GM19099 (cell line): ENCODE measurements around the gene DDOST.

Experiments used
- POLR2A ChIP-seq: IDR thresholded peaks from 3 replicates; pipeline ENCODE4 v1.6.1; 2011; ENCODE audit warnings: low read depth; ENCODE audit not compliant: insufficient read length; ENCODE audit errors: extremely low read depth

The DDOST gene

DNA sequence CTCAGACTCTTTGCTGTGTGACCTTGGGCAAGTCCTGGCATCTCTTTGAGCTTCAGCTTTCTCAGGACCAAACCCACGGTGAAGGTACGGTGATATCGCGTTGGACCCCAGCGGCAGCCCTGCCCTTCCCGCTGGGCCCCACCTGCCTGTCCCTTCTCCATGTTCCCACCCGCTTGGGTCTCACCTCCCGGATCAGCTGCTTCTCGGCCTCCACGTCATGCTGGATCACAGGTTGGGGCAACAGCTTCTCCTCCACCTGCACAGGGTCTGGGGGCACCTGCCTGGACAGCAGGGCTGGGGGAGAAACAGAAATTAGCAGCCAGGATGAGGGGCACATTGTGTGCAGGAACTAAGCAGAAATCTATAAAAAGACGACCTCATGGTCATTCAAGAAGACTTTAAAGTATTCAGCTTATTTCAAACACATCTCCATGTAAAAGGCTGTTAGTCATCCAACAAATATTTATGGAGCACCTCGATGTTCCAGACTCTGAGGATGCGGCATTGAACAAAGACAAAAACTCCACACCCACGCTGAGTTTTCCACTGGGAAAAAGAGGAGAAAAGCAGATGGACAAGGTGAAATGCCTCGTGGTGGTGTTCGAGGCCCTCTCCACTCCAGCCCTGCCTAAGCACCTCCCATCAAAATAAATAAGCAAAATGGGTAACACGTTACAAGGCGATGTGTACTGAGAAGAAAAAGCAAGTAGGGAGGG lies 37.2 kb upstream of the DDOST start:
- no peak for TF ChIP-seq POLR2A

DNA sequence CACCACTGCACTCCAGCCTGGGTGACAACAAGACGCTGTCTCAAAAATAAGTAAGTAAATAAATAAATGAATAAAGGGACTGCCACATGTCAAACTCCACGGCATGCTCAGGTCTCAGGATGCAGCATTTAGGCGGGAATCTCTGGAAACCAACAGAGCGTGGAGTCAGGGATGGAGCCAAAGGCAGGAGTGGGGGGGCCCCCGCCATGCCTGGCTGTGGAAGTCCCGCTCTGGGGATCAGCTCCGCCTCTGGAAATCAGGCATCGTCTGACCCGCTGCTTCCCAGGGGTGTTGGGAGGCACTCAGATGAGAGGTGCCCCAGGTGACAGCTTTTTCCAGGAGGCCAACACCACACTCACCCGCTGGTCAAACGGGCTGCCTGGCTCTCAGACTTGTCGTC lies 36.4 kb upstream of the DDOST start:
- no peak for TF ChIP-seq POLR2A

DNA sequence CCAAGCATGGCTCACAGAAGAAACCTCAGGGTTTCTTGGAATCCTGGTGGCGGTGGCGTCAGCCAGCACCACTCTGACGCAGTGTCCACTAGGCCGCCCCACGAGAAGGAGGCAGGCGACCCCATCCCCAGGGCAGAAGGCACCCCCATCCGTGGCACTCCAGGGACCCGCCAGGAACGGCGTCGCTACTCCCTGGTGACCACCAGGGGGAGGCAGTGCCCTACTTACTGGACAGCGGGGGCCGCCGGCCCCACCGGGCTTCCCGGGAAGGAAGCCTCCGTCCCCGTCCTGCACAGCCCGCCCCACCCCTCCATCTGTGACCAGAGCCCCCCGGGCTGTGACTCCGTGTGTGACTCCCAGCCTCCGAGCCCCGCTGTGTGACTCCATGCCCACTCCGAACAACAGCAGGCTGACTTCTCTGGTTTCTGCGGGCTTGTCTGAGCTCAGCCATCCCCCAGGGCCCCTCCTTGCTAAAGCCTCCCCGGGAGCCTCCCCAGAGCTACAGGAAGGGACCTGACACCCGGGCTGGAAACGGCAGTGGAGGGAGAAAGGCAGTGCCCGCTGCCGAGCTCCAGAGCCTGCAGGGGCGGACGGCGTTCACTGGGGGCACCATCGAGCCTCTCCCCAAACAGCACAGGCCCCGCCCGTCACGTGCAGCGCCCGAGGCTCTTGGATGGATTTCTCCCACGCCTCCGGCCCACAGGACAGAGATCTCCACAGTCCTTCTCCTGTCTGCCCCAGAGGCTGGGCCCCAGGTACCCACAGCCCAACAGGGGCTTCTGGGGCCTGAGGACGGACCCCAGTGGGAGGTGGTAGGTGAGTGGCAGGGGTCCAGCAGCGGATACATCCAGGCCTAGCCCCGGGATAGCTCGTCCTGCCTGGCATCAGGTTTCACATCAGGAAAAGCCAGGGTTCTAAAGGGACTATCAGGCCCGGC lies 35.5 kb upstream of the DDOST start:
- TF ChIP-seq POLR2A: no peak

DNA sequence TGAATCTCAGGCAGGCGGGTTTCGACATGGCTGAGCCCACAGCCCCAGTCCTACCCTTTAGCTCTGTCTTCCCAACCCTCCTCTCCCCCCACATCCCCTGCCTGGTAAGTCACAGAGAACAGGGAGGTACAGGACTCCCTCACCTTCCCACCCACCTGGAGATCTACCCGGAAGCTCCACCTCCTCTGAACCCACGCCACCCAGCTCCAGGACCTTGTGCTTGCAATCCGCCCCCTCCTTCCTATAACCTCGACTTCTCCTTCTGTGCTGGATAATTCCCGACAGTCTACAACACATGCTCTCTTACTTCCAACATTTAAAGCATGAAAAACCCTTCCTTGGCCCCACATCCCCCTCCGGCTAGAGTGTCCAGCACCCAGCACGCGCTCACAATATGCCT lies 34.3 kb upstream of the DDOST start:
- no peak for TF ChIP-seq POLR2A

DNA sequence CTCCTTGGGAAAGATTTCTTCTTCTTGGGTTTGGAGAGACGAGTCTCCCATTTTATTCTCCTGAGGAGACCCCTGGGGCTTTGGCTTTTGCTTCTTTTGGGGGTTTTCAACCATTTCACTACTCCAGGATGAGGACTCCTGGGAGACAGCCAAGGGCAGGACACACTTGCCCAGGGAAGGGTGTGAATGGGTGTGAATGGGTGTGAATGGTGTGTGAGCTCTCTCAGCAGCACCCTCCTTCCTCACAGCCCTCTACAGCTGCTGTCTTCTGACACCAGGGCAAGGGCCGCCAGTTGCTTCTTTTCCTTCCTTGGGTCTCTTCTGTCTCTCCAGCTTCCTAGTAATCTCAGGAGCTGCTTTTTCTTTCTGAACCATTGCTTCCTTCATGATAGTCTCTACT lies 32.5 kb upstream of the DDOST start:
- no peak for TF ChIP-seq POLR2A

DNA sequence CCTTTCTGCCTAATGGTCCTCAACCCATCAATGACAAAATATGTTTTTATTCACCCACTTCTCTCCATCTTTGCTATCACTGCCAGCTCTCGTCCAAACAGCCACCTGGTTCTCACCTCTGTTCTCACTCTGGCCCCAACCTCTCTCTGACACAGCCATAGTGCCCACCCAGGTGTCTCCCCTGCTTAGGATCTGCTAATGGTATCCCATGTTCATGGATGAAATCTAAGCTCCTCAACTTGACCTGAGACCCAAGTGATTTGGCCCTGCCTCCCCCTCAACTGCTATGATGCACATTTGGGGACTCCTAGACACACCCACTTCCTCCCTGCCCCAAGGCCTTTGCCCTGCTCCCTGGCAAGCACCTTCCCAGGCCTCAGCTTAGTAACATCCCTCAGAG lies 30.7 kb upstream of the DDOST start:
- no peak for TF ChIP-seq POLR2A

DNA sequence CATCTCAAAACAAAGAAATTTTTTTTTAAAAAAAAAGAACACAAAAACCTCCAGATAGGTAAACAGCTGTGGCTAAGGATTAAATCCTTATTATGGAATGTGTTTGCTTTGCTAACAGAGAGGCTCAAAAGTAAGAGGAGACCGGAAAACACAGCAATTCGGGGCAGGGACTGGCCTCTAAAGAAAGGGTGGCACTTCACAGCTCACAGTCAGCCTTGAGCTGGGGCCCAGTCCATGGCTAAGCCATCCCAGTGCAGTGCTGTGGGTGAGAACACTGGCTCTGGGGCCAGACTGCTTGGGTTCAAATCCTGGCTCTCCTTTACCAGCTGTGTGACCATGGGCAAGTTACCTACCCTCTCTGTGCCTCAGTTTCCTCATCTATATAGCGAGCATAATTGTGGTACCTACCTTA lies 28.5 kb upstream of the DDOST start:
- no peak for TF ChIP-seq POLR2A

DNA sequence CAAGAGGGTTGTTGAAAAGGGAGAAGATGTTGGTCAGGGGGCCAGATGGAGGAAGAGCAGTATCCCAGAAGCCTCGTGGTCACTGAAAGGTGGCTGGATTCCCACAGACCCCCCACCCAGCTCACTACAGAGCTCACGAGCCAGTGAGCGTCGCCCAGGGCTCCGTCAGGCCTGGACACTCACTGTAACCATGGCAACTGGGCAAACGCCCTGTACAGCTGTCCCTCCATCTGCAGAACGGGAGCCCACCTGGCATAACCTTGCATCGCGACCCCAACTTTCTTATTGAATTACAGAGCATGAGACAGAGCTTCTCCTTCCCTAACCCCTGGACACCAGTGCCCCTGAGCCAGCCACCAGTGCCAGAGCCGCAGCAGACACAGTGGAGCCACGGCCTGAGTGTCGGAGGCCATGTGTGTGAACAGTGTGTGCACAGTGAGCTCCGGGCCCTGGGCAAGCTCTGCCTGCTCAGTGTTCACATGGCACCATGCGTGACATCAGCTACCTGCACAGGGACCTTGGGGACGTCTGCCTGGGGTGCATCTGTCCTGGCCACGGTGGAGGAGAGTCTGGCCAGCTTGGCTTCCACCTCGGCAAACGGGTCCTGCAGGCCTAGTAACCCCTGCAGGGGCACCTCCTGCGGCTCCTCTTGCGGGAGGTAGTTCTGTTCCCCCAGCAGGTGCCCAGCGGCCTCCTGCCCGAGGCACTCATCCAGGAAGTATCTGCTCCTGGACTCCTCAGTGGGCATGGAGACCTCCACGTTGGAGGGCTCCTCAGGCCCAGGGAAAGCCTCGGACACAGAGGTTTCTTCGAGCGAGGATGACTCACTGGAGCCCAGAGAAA lies 25.9 kb upstream of the DDOST start:
- TF ChIP-seq POLR2A: no peak

DNA sequence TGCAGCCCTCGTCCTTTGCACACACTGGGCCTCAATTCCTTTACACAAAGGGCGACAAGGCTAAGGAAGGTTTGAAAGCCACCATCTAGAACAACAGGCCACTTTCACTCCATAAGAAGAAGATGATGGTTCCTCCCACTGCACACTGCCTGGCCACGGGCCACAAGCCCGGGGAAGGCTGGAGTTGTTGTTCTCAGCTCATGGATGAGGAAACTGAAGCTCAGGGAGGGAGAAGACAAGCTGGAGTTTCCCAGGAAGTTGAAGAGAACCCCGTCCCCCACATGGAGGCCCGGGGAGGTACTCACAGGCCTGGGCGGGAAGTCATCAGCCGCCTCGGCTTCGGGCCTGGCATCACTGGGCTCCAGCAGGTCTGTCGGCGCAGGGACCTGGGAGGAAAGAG lies 24.6 kb upstream of the DDOST start:
- no peak for TF ChIP-seq POLR2A

DNA sequence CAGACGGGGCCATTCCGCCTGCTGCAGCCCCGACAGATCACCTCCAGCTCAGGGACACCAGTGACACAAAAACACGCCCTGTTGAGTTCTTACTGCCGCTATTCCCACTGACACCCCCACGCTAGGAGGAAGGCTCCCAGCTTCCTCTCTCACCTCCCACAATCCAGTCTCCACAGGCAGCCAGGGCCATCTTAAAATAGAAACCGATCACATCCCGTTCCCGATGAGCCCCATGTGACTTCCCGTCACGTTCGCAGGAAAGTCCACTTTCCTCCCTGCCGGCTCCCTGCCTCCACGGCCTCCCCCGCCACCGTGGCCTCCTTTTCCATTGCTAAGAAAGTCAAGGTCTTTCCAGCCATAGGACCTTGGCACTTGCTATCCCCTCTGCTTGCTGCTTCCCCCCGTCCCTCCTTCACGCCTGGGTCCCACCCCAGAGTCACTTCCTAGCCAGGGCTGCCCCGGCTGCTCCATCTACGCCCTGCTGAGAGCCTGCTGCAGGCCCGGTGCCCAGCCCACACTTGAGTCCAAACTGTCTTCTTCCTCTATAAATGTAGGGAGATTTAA lies 24.0 kb upstream of the DDOST start:
- TF ChIP-seq POLR2A: no peak

DNA sequence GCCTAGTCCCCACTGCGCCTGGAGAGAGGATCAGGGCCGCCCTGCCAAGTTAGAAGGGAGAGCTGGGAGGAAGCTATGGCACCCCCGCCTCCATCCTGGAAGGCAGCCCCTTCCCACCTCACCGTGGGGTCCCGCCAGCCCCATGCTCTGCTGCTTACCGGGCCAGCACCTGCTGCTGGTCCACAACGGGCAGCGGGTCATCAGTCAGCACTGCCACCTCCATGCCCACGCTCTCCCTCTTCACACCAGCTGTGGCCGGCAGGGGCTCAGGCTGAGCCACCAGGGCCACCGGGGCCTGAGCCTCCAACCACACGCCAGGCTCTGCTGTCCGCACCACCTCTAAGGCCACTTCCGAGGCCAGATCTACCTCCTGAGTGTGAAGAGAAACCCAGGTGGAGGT lies 23.5 kb upstream of the DDOST start:
- TF ChIP-seq POLR2A: no peak

DNA sequence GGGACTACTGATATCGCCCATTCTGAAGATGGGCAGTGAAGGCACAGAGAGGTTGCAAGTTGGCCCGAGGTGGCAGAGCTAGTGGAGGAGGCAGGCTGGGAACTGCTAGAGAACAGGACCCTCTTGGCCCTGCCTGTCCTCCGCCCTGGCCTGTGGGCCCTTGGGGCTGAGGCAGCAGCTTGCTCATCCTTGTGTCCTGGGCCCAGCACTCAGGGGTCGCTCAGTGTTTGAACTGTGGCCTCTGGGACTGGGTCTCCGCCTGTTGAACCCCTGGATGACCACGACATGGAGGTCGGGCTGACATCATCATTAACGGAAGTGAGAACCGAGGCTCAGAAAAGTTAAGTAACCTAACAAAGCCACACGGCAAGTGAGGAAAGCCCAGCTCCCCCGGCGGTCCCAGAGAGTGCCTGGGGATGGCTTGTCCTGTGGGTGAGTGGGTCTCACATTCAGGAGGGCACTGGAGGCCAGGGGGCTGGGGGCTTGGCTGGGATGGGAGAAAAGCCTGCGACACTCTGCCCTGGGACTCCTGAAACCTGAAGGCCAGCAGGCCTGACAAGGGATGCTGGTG lies 23.0 kb upstream of the DDOST start:
- no peak for TF ChIP-seq POLR2A

DNA sequence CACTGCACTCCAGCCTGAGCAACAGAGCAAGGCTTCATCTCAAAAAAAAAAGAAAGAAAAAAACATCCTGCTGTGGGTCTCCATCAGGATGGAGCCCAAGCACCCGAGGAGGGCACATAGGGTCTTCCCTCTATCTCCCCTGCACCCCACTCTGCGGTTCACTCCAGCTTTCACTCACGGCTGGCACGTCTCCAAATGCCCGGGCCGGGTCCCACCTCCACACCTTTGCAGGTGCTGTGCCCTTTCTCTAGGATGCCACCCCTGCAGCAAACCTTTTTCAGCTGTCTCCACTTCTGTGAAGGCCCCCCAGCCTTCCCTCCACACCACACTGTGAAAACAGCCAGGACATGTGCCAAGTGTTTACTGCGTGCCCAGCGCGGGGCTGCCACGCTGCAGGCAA lies 22.4 kb upstream of the DDOST start:
- TF ChIP-seq POLR2A: no peak

DNA sequence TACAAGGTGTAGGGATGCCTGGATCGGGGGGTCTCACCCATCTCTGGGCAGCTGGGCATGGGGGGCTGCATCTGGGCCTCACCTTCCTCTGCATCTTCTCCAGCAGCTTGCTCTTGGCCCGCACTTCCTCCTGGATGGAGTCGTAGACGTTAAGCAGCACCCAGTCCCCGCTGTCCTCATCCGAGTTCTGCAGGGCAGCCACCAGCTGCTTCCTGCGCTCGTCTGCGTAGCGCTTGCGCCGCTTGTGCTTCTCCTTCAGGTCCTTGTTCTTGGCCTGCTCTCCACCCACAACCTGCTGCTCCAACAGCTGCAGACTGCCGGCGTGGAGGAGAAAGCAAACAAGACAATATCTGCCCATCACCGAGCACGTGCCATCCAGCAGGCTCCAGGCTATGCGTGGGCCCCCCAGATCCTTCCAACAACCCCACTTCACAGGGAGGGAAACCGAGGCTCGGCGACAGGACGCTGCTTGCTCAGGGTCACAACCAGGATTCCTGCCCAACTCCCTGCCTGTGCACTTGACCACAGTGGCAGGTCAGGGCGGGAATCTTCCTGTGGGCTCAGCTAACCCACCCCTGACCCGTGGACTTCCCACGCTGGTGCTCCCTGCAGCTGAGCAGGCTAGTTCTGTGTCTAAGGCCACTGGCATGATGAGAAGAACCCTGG lies 21.5 kb upstream of the DDOST start:
- no peak for TF ChIP-seq POLR2A

DNA sequence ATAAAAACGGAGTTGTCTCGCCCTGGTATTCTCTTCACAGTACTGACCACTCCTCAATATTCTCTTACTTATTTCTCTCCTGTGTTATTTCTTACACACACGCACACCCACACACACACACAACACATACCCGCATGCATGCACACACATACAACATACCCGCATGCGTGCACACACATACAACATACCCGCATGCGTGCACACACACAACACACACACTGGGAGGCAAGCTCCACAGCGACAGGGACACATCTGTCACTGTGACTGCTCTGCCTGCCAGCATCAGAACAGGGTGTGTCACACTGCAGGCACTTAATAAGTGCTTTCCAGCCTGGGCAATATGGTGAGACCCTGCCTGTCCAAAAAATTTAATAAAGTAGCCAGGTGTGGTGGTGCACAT lies 20.8 kb upstream of the DDOST start:
- TF ChIP-seq POLR2A: no peak

DNA sequence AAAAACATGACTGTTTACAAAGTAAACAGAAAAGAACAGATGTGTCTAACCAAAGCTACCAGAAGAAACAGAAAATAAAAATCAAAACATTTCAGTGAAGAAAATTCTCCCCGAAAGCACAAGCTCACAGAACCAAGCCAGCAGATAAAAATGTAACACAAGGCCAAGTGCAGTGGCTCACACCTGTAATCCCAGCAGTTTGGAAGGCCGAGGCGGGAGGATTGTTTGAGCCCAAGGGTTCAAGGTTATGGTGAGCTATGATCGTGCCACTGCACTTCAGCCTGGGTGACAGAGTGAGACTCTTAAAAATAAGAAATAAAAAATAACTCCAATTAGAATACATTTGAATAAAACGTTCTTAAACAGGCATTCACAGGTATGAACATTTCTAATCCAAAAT lies 19.1 kb upstream of the DDOST start:
- TF ChIP-seq POLR2A: no peak
